ENCODE measurements around the gene PLOD1.
"Not testable (repeated sequence)": the region's sequence is repeated elsewhere in the genome, so short reads cannot be mapped to it uniquely, and the experiment has no call there.

Gene PLOD1

DNA sequence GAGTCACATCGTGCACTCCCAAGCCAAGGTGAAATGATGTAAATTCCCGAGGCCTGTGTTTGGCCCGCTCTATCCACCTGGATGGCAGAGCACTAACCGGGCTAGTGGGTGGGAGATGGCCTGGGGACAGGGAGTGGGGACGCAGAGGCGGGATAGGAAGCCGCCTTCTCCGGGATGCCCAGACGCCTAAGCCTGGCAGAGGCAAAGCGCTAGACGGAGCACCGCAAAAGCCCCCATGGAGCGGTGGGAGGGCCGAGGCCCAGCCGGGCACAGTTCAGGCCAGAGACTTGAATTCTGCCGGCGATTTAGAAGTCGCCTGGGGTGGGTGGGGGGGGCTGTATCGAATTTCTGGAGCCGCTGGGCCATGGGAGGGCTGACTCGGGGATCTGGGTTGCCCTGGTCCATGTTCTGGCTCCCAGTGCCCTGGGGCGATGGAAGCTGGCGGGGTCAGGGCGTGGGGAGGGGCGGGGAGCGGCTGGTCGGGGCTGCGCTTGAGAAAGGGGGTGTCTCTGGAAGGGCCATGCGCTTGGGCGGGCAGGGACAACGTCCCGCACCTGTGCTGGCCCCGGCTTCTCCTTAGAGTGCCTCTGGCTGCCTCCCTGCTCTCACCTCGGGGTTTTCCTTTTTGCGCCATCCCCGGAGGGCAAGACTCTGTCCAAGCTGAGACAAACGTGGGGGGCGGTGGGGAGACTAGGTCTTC lies 36.3 kb upstream of the PLOD1 start:
- no peak overlapping the region for H3K4me3 ChIP-seq (ENCODE audit: low read length, poor library complexity, severe bottlenecking)

DNA sequence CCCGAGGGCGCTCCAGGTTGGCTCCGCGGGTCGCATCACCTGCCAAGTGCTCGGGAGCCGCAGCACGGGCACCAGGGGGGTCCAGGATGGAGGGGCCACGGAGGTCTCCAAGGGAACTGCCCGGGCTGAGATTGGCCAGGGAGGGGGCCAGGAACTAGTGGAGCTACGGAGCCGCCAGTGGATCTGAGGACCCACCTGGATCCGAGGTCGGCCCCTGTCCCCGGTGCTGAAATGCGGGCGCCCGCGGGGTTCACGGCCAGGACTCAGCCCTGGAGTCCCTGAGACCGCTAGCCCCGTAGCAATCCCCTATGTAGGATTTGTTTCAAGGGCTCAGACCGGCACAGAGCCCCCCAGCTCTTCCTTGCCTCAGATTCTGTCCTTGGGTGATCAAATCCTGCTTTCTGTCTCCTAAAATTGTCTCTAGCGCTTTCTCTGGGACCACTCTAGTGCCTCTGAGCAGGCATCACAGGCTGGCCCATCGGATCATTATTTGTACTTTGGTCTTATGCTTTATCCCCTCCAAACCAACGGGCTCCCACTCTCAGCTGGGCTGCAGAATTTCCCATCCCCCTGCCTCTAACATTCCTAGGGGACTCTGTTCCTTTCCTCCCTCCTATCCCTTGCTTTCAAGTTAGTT lies 35.6 kb upstream of the PLOD1 start:
- no peaks in the 10 kb centered on the region for H3K27me3 ChIP-seq (ENCODE audit: insufficient read depth, low read length, poor library complexity, severe bottlenecking)
- no peak for TF ChIP-seq EZH2phosphoT487 (IDR thresholded peaks at IDR 0.05; ENCODE audit: borderline replicate concordance)
- TF ChIP-seq, protein P1, sequence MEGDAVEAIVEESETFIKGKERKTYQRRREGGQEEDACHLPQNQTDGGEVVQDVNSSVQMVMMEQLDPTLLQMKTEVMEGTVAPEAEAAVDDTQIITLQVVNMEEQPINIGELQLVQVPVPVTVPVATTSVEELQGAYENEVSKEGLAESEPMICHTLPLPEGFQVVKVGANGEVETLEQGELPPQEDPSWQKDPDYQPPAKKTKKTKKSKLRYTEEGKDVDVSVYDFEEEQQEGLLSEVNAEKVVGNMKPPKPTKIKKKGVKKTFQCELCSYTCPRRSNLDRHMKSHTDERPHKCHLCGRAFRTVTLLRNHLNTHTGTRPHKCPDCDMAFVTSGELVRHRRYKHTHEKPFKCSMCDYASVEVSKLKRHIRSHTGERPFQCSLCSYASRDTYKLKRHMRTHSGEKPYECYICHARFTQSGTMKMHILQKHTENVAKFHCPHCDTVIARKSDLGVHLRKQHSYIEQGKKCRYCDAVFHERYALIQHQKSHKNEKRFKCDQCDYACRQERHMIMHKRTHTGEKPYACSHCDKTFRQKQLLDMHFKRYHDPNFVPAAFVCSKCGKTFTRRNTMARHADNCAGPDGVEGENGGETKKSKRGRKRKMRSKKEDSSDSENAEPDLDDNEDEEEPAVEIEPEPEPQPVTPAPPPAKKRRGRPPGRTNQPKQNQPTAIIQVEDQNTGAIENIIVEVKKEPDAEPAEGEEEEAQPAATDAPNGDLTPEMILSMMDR (conservative IDR thresholded peaks at IDR 0.05; ENCODE audit: low read length) = no peak
- no peaks in the 10 kb centered on the region for H4K20me1 ChIP-seq (ENCODE audit: insufficient read depth, low read length, poor library complexity, severe bottlenecking)
- H3K4me3 ChIP-seq (ENCODE audit: low read length, poor library complexity, severe bottlenecking) = no peak overlapping the region
- no peaks in the 10 kb centered on the region for H3K9me3 ChIP-seq (ENCODE audit: insufficient read depth, low read depth, low read length)
- H3K4me1 ChIP-seq (ENCODE audit: insufficient read depth, low read length, poor library complexity, severe bottlenecking) = no peaks in the 10 kb centered on the region
- H3K9ac ChIP-seq (ENCODE audit: low read depth, low read length, poor library complexity, severe bottlenecking) = no peak overlapping the region
- H3F3A ChIP-seq (ENCODE audit: low read depth) = no peaks in the 10 kb centered on the region
- no peak overlapping the region for H3K4me2 ChIP-seq (ENCODE audit: low read depth, low read length, poor library complexity, severe bottlenecking)
- no peaks in the 10 kb centered on the region for H3K36me3 ChIP-seq (ENCODE audit: insufficient read depth, low read length)
- H3K79me2 ChIP-seq (ENCODE audit: insufficient read depth, low read length) = no peaks in the 10 kb centered on the region
- H2AFZ ChIP-seq (ENCODE audit: low read length) = no peak overlapping the region
- H3K9me2 ChIP-seq (replicated peaks; ENCODE audit: low read depth, low read length) = no peaks in the 10 kb centered on the region

More for the DNA sequence above, 36.3 kb upstream of the PLOD1 start:
- H3K27me3 ChIP-seq (ENCODE audit: insufficient read depth, low read length, poor library complexity, severe bottlenecking) = no peaks in the 10 kb centered on the region
- H3K9me2 ChIP-seq (replicated peaks; ENCODE audit: low read depth, low read length) = no peaks in the 10 kb centered on the region
- TF ChIP-seq, protein P1 (conservative IDR thresholded peaks at IDR 0.05; ENCODE audit: low read length) = no peak
- TF ChIP-seq EZH2phosphoT487 (IDR thresholded peaks at IDR 0.05; ENCODE audit: borderline replicate concordance) = no peak
- H2AFZ ChIP-seq (ENCODE audit: low read length) = no peak overlapping the region
- no peak overlapping the region for H3K9ac ChIP-seq (ENCODE audit: low read depth, low read length, poor library complexity, severe bottlenecking)
- H3K36me3 ChIP-seq (ENCODE audit: insufficient read depth, low read length) = no peaks in the 10 kb centered on the region
- no peaks in the 10 kb centered on the region for H4K20me1 ChIP-seq (ENCODE audit: insufficient read depth, low read length, poor library complexity, severe bottlenecking)
- no peaks in the 10 kb centered on the region for H3K4me1 ChIP-seq (ENCODE audit: insufficient read depth, low read length, poor library complexity, severe bottlenecking)
- no peaks in the 10 kb centered on the region for H3F3A ChIP-seq (ENCODE audit: low read depth)
- no peaks in the 10 kb centered on the region for H3K9me3 ChIP-seq (ENCODE audit: insufficient read depth, low read depth, low read length)
- H3K79me2 ChIP-seq (ENCODE audit: insufficient read depth, low read length) = no peaks in the 10 kb centered on the region
- H3K4me2 ChIP-seq (ENCODE audit: low read depth, low read length, poor library complexity, severe bottlenecking) = no peak overlapping the region

DNA sequence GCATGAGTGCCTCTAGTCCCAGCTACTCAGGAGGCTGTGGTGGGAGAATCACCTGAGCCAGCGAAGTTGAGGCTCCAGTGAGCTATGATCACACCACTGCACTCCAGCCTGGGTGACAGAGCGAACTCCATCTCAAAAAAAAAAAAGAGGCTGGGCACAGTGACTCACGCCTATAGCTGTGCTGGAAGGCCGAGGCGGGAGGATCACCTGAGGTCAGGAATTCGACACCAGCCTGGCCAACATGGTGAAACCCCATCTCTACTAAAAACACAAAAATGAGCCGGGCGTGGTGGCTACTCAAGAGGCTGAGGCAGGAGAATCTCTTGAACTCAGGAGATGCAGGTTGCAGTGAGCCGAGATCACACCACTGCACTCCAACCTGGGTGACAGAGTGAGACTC lies 33.1 kb upstream of the PLOD1 start:
- not testable (repeated sequence) for H3K9me3 ChIP-seq (ENCODE audit: insufficient read depth, low read depth, low read length); H3F3A ChIP-seq (ENCODE audit: low read depth); H3K9ac ChIP-seq (ENCODE audit: low read depth, low read length, poor library complexity, severe bottlenecking); H3K4me2 ChIP-seq (ENCODE audit: low read depth, low read length, poor library complexity, severe bottlenecking); H2AFZ ChIP-seq (ENCODE audit: low read length); H3K4me1 ChIP-seq (ENCODE audit: insufficient read depth, low read length, poor library complexity, severe bottlenecking); H3K79me2 ChIP-seq (ENCODE audit: insufficient read depth, low read length); H3K27me3 ChIP-seq (ENCODE audit: insufficient read depth, low read length, poor library complexity, severe bottlenecking); H3K4me3 ChIP-seq (ENCODE audit: low read length, poor library complexity, severe bottlenecking); H3K36me3 ChIP-seq (ENCODE audit: insufficient read depth, low read length); H4K20me1 ChIP-seq (ENCODE audit: insufficient read depth, low read length, poor library complexity, severe bottlenecking); H3K9me2 ChIP-seq (replicated peaks; ENCODE audit: low read depth, low read length)

DNA sequence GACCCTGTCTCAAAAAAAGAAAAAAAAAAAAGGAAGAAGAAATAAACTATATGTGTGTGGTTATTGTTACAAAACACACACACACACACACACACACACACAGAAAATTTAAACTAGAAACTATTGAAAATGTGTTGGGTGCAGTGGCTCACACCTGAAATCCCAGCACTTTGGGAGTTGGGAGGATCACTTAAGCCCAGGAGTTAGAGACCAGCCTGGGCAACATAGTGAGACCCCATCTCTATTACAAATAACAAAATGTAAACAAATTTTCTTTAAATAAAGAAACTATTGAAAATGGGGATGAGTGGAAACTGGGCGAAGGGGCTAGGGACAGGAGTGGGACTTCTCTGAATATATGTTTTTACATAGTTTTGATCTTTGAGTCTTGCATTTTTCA lies 31.3 kb upstream of the PLOD1 start:
- TF ChIP-seq EZH2phosphoT487 (IDR thresholded peaks at IDR 0.05; ENCODE audit: borderline replicate concordance) = no peak
- TF ChIP-seq, protein P1 (conservative IDR thresholded peaks at IDR 0.05; ENCODE audit: low read length) = no peak
- Histone ChIP-seq H2AFZ (ENCODE audit: low read length) (no peak overlapping the region), H3K4me2 (ENCODE audit: low read depth, low read length, poor library complexity, severe bottlenecking) (no peak overlapping the region), H3K9ac (ENCODE audit: low read depth, low read length, poor library complexity, severe bottlenecking) (no peak overlapping the region), H3K9me2 (replicated peaks; ENCODE audit: low read depth, low read length) (no peaks in the 10 kb centered on the region), H4K20me1 (ENCODE audit: insufficient read depth, low read length, poor library complexity, severe bottlenecking) (no peaks in the 10 kb centered on the region), H3K36me3 (ENCODE audit: insufficient read depth, low read length) (no peaks in the 10 kb centered on the region), H3K27me3 (ENCODE audit: insufficient read depth, low read length, poor library complexity, severe bottlenecking) (no peaks in the 10 kb centered on the region), H3F3A (ENCODE audit: low read depth) (peaks cover 5% of the 10 kb centered on the region), H3K79me2 (ENCODE audit: insufficient read depth, low read length) (no peaks in the 10 kb centered on the region), H3K9me3 (ENCODE audit: insufficient read depth, low read depth, low read length) (no peaks in the 10 kb centered on the region), H3K4me3 (ENCODE audit: low read length, poor library complexity, severe bottlenecking) (no peak overlapping the region), H3K4me1 (ENCODE audit: insufficient read depth, low read length, poor library complexity, severe bottlenecking) (peaks cover 4% of the 10 kb centered on the region)

DNA sequence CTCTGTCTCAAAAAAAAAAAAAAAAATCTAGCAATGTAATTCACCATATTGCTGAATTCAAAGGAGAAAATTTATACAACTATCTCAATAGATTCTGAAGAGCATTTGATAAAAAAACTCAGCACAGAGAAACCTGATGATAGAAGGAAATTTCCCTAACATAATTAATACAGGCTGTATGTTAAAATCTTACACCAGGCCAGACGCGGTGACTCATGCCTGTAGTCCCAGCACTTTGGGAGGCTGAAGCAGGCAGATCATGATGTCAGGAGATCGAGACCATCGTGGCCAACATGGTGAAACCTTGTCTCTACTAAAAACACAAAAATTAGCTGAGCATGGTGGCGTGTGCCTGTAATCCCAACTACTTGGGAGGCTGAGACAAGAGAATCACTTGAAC lies 30.4 kb upstream of the PLOD1 start:
- H3K4me3 ChIP-seq (ENCODE audit: low read length, poor library complexity, severe bottlenecking); H3K36me3 ChIP-seq (ENCODE audit: insufficient read depth, low read length); H3K4me2 ChIP-seq (ENCODE audit: low read depth, low read length, poor library complexity, severe bottlenecking); H3K9me2 ChIP-seq (replicated peaks; ENCODE audit: low read depth, low read length); H2AFZ ChIP-seq (ENCODE audit: low read length); H4K20me1 ChIP-seq (ENCODE audit: insufficient read depth, low read length, poor library complexity, severe bottlenecking); H3K27me3 ChIP-seq (ENCODE audit: insufficient read depth, low read length, poor library complexity, severe bottlenecking); H3K9me3 ChIP-seq (ENCODE audit: insufficient read depth, low read depth, low read length); H3K79me2 ChIP-seq (ENCODE audit: insufficient read depth, low read length); H3K4me1 ChIP-seq (ENCODE audit: insufficient read depth, low read length, poor library complexity, severe bottlenecking); H3K9ac ChIP-seq (ENCODE audit: low read depth, low read length, poor library complexity, severe bottlenecking): not testable (repeated sequence)
- H3F3A ChIP-seq (ENCODE audit: low read depth) = peaks cover 14% of the 10 kb centered on the region
